Esophagus muscularis mucosa (tissue), 4 donors: ENCODE results near the gene IL36RN. TPM values are rescaled to one million over a fixed set of nuclear protein-coding genes. Genes with fewer than 3 reads are reported as not detected.
A peak's percentile ranks its signal among the peaks of the same experiment; 100 is the strongest.

Source experiments
- DNase-seq: peaks from one replicate; pipeline ENCODE4 v3.0.0-alpha.2; 2017; ENCODE audit errors: extremely low spot score
- H3K27ac ChIP-seq, 4 donors: fragments of 200-600 bp; sonication (generic); replicated peaks in 1 of 4; 1 replicate in 3 of 4; 2 replicates in 1 of 4; pipeline ENCODE4 v1.5.1; 2016 to 2019; ENCODE audit warnings: mild to moderate bottlenecking in 1 of 4
- H3K27me3 ChIP-seq, 4 donors: fragments of 200-600 bp; sonication (generic); one replicate each; pipeline versions ENCODE4 v1.5.1 to v1.6.0; 2016 to 2019
- H3K36me3 ChIP-seq, 4 donors: fragments of 200-600 bp; sonication (generic); one replicate each; pipeline ENCODE4 v1.5.1; 2016 to 2019
- H3K4me1 ChIP-seq, 4 donors: fragments of 200-600 bp; sonication (generic); one replicate each; pipeline ENCODE4 v1.5.1; 2016 to 2019
- H3K4me3 ChIP-seq, 4 donors: fragments of 200-600 bp; sonication (generic); 1 replicate in 2 of 4; 2 replicates in 2 of 4; pipeline ENCODE4 v1.5.1; 2016 to 2019; ENCODE audit warnings: mild to moderate bottlenecking in 4 of 4, moderate library complexity in 1 of 4
- H3K9me3 ChIP-seq, 4 donors: fragments of 200-600 bp; sonication (generic); 1 replicate in 3 of 4; 2 replicates in 1 of 4; pipeline ENCODE4 v1.5.1; 2016 to 2019
- CTCF ChIP-seq, 3 experiments: fragments of 200-600 bp in 2 of 3; fragments of 450-650 bp in 1 of 3; sonication (generic) in 2 of 3; IDR thresholded peaks; one replicate each; pipeline ENCODE4 v1.5.1; 2017 to 2019; ENCODE audit warnings: antibody characterized with exemption in 3 of 3, mild to moderate bottlenecking in 2 of 3, moderate library complexity in 1 of 3
- EP300 ChIP-seq: sonication (generic); formaldehyde crosslinking; IDR thresholded peaks from one replicate; pipeline ENCODE4 v1.6.1; 2017; ENCODE audit warnings: antibody characterized with exemption
- POLR2A ChIP-seq: fragments of 450-650 bp; IDR thresholded peaks from one replicate; pipeline ENCODE4 v1.6.1; 2017; ENCODE audit warnings: antibody characterized with exemption, moderate library complexity, mild to moderate bottlenecking, low read depth
- POLR2AphosphoS5 ChIP-seq, 2 donors: sonication (generic); formaldehyde crosslinking; IDR thresholded peaks; one replicate each; pipeline ENCODE4 v1.6.1; 2017; ENCODE audit warnings: antibody characterized with exemption in 2 of 2
- WGBS: methylation state at CpG from one replicate; pipeline ENCODE4 v1.1.5; 2018; 5-methylcytosine and 5-hydroxymethylcytosine counted together
- intact Hi-C: fragments of 100-400 bp; cut with DNase I; formaldehyde crosslinking; loops from one replicate; pipeline ENCODE4 v1.15.1; 2023
- total RNA-seq, 4 donors: library from RNA; depleted of rRNA; stranded (reverse); fragments of >200 nt; gene quantifications; one replicate each; pipeline versions ENCODE4 v1.1.0 to v1.2.1, GENCODE V29; 2016

IL36RN gene
- total RNA-seq, 4 donors from 2014 or later, result not detected

- peak; percentile 19 for DNase-seq
- H3K27me3 ChIP-seq, result peaks cover 0 to 2% (median 0%) of the 10 kb centered on the region in 4 donors
- no peak overlapping the region for H3K4me3 ChIP-seq
- peaks cover 0 to 3% (median 2%) of the 10 kb centered on the region in 4 donors for H3K9me3 ChIP-seq
- TF ChIP-seq POLR2A (no peak), POLR2AphosphoS5 (IDR thresholded peaks at IDR 0.05) (no peak), CTCF (IDR thresholded peaks at IDR 0.05) (no peak), EP300 (no peak)
- WGBS, result 92% methylated on average over 4 of the region's 4 CpGs
- intact Hi-C loops, result no loop called here
- H3K27ac ChIP-seq, result no peak overlapping the region
- no peaks in the 10 kb centered on the region for H3K4me1 ChIP-seq
- H3K36me3 ChIP-seq, result no peaks in the 10 kb centered on the region
Observed at GRCh38 chr2:113098041-113098440, 39.0 kb downstream of the IL36RN start.

- no peaks in the 10 kb centered on the region for H3K27me3 ChIP-seq
- no peaks in the 10 kb centered on the region for H3K4me1 ChIP-seq
- intact Hi-C loops, result no loop called here
- H3K36me3 ChIP-seq, result no peaks in the 10 kb centered on the region
- H3K9me3 ChIP-seq, result peaks cover 0 to 3% (median 2%) of the 10 kb centered on the region in 4 donors
- no peak for TF ChIP-seq EP300
- TF ChIP-seq CTCF (IDR thresholded peaks at IDR 0.05), result no peak
- TF ChIP-seq POLR2A, result no peak
- no peak for TF ChIP-seq POLR2AphosphoS5 (IDR thresholded peaks at IDR 0.05)
- no peak overlapping the region for H3K27ac ChIP-seq
- WGBS, result 97% methylated on average over 5 of the region's 6 CpGs
- no peak for DNase-seq
- no peak overlapping the region for H3K4me3 ChIP-seq
Observed at GRCh38 chr2:113098532-113098931, 39.5 kb downstream of the IL36RN start.

GRCh38 chr2:113102133-113102532, 43.1 kb downstream of the IL36RN start:
- TF ChIP-seq POLR2AphosphoS5 (IDR thresholded peaks at IDR 0.05) (no peak), EP300 (no peak), POLR2A (no peak), CTCF (IDR thresholded peaks at IDR 0.05) (no peak)
- no peaks in the 10 kb centered on the region for H3K4me1 ChIP-seq
- no peak overlapping the region for H3K27ac ChIP-seq
- peaks cover 0 to 3% (median 0%) of the 10 kb centered on the region in 4 donors for H3K9me3 ChIP-seq
- H3K27me3 ChIP-seq, result no peaks in the 10 kb centered on the region
- WGBS, result 100% methylated on average over 2 of the region's 2 CpGs
- H3K36me3 ChIP-seq, result no peaks in the 10 kb centered on the region
- intact Hi-C loops, result no loop called here
- no peak for DNase-seq
- no peak overlapping the region for H3K4me3 ChIP-seq

- Histone ChIP-seq H3K27me3 (no peaks in the 10 kb centered on the region), H3K9me3 (peaks cover 0 to 3% (median 0%) of the 10 kb centered on the region in 4 donors), H3K36me3 (no peaks in the 10 kb centered on the region), H3K27ac (no peak overlapping the region), H3K4me1 (no peaks in the 10 kb centered on the region), H3K4me3 (no peak overlapping the region)
- intact Hi-C loops, result no loop called here
- WGBS, result 94% methylated on average over 4 of the region's 4 CpGs
- TF ChIP-seq POLR2A (no peak), POLR2AphosphoS5 (IDR thresholded peaks at IDR 0.05) (no peak), EP300 (no peak), CTCF (IDR thresholded peaks at IDR 0.05) (no peak)
- DNase-seq, result no peak
Observed at GRCh38 chr2:113103277-113103676, 44.3 kb downstream of the IL36RN start.

GRCh38 chr2:113104054-113104611, 45.1 kb downstream of the IL36RN start:
- Histone ChIP-seq H3K4me1 (no peaks in the 10 kb centered on the region), H3K27me3 (no peaks in the 10 kb centered on the region), H3K36me3 (no peaks in the 10 kb centered on the region), H3K9me3 (peaks cover 0 to 3% (median 0%) of the 10 kb centered on the region in 4 donors), H3K27ac (no peak overlapping the region), H3K4me3 (no peak overlapping the region)
- TF ChIP-seq POLR2AphosphoS5 (IDR thresholded peaks at IDR 0.05) (no peak), POLR2A (no peak), CTCF (IDR thresholded peaks at IDR 0.05) (no peak), EP300 (no peak)
- WGBS, result 100% methylated on average over 3 of the region's 3 CpGs
- intact Hi-C loops, result no loop called here
- DNase-seq, result no peak
